GM23338 (cell line): ENCODE results near the gene PDE6C. TPM values are rescaled to one million over a fixed set of nuclear protein-coding genes. Genes with fewer than 3 reads are reported as not detected.

ENCODE experiments used
- ATAC-seq: fragments of 200-7000 bp; cut with Tn5 transposase; 3 replicates; pipeline ENCODE4 v1.9.1; 2020
- DNase-seq: peaks from one replicate; pipeline ENCODE4 v3.0.0-alpha.2; 2015; ENCODE audit warnings: low spot score
- H2AFZ ChIP-seq: fragments of 200-600 bp; sonication (generic); 2 replicates; pipeline ENCODE4 v1.8.0; 2016; ENCODE audit warnings: antibody characterized with exemption, mild to moderate bottlenecking, moderate library complexity
- H3F3A ChIP-seq: fragments of 200-600 bp; sonication (generic); replicated peaks from 2 replicates; pipeline ENCODE4 v1.8.0; 2017; ENCODE audit warnings: antibody characterized with exemption, mixed run types, low read depth
- H3K27ac ChIP-seq: fragments of 200-600 bp; sonication (generic); 2 replicates; pipeline ENCODE4 v1.6.1; 2016; ENCODE audit warnings: low read depth
- H3K27me3 ChIP-seq: fragments of 200-600 bp; sonication (generic); 2 replicates; pipeline ENCODE4 v1.8.0; 2016; ENCODE audit warnings: mild to moderate bottlenecking, mixed run types, moderate library complexity; ENCODE audit not compliant: insufficient read depth
- H3K36me3 ChIP-seq: fragments of 200-600 bp; sonication (generic); 2 replicates; pipeline ENCODE4 v1.8.0; 2016; ENCODE audit warnings: mild to moderate bottlenecking; ENCODE audit not compliant: insufficient read depth
- H3K4me1 ChIP-seq: fragments of 200-600 bp; sonication (generic); 2 replicates; pipeline ENCODE4 v1.8.0; 2016; ENCODE audit warnings: mild to moderate bottlenecking, moderate library complexity; ENCODE audit not compliant: insufficient read depth
- H3K4me2 ChIP-seq: fragments of 200-600 bp; sonication (generic); 2 replicates; pipeline ENCODE4 v1.7.1; 2017; ENCODE audit warnings: mixed run types
- H3K4me3 ChIP-seq: fragments of 200-600 bp; sonication (generic); 2 replicates; pipeline ENCODE4 v1.6.1; 2016; ENCODE audit warnings: mixed run types
- H3K79me2 ChIP-seq: fragments of 200-600 bp; sonication (generic); replicated peaks from 2 replicates; pipeline ENCODE4 v1.8.0; 2017; ENCODE audit warnings: mild to moderate bottlenecking; ENCODE audit not compliant: insufficient read depth
- H3K9me2 ChIP-seq: fragments of 200-600 bp; sonication (generic); 2 replicates; pipeline ENCODE4 v1.8.0; 2017; ENCODE audit not compliant: insufficient read depth
- H4K20me1 ChIP-seq: fragments of 200-600 bp; sonication (generic); replicated peaks from 2 replicates; pipeline ENCODE4 v1.8.0; 2017; ENCODE audit warnings: mild to moderate bottlenecking; ENCODE audit not compliant: insufficient read depth
- H3K27ac Mint-ChIP-seq: 2 replicates; pipeline ENCODE4 v1.8.0; 2020; ENCODE audit warnings: inconsistent platforms, mild to moderate bottlenecking, moderate library complexity, mixed read lengths
- H3K27me3 Mint-ChIP-seq: 3 replicates; pipeline ENCODE4 v1.8.0; 2022; ENCODE audit warnings: low read depth, mild to moderate bottlenecking, moderate library complexity, mixed read lengths, inconsistent platforms; ENCODE audit not compliant: insufficient read depth, poor library complexity
- H3K36me3 Mint-ChIP-seq: 3 replicates; pipeline ENCODE4 v1.8.0; 2021; ENCODE audit warnings: low read depth, mild to moderate bottlenecking, inconsistent platforms, moderate library complexity, mixed read lengths
- H3K4me1 Mint-ChIP-seq: 3 replicates; pipeline ENCODE4 v1.8.0; 2020; ENCODE audit warnings: mild to moderate bottlenecking, inconsistent platforms, mixed read lengths
- H3K4me3 Mint-ChIP-seq: 3 replicates; pipeline ENCODE4 v1.8.0; 2021; ENCODE audit warnings: moderate library complexity, mild to moderate bottlenecking, inconsistent platforms, mixed read lengths
- H3K9me3 Mint-ChIP-seq: 3 replicates; pipeline ENCODE4 v1.8.0; 2020; ENCODE audit warnings: moderate library complexity, mild to moderate bottlenecking, inconsistent platforms, mixed read lengths
- CREB1 ChIP-seq: fragments of 250-450 bp; sonication (Bioruptor Pico); IDR thresholded peaks from 2 replicates; pipeline ENCODE4 v1.5.0; 2020; ENCODE audit warnings: low read depth, mild to moderate bottlenecking, moderate library complexity
- CTCF ChIP-seq, 2 experiments: fragments of 200-600 bp in 1 of 2; sonication (generic) in 1 of 2; conservative IDR thresholded peaks; 2 replicates each; pipeline versions ENCODE4 v1.5.1 to v1.6.1; 2016 to 2017; ENCODE audit warnings: antibody characterized with exemption in 2 of 2, low read depth in 2 of 2, mild to moderate bottlenecking in 2 of 2, moderate library complexity in 1 of 2
- ETS1 ChIP-seq: IDR thresholded peaks from 2 replicates; pipeline ENCODE4 v1.6.1; 2016; ENCODE audit warnings: antibody characterized with exemption
- EZH2 ChIP-seq: fragments of 200-600 bp; sonication (generic); IDR thresholded peaks from one replicate; pipeline ENCODE4 v1.8.0; 2017; ENCODE audit warnings: antibody characterized with exemption, mild to moderate bottlenecking, low read depth; ENCODE audit not compliant: unreplicated experiment
- EZH2phosphoT487 ChIP-seq: fragments of 200-600 bp; sonication (generic); IDR thresholded peaks from one replicate; pipeline ENCODE4 v1.8.1; 2018; ENCODE audit warnings: antibody characterized with exemption; ENCODE audit not compliant: unreplicated experiment
- JUNB ChIP-seq: IDR thresholded peaks from one replicate; pipeline ENCODE4 v1.6.1; 2016; ENCODE audit warnings: antibody characterized with exemption; ENCODE audit not compliant: unreplicated experiment
- NANOG ChIP-seq: IDR thresholded peaks from 2 replicates; pipeline ENCODE4 v1.6.1; 2016; ENCODE audit warnings: antibody characterized with exemption, borderline replicate concordance
- POLR2AphosphoS5 ChIP-seq: IDR thresholded peaks from 2 replicates; pipeline ENCODE4 v1.6.1; 2016; ENCODE audit warnings: antibody characterized with exemption, low read depth
- REST ChIP-seq: IDR thresholded peaks from one replicate; pipeline ENCODE4 v1.6.1; 2018; ENCODE audit warnings: antibody characterized with exemption; ENCODE audit not compliant: unreplicated experiment
- STAT1 ChIP-seq: IDR thresholded peaks from one replicate; pipeline ENCODE4 v1.6.1; 2016; ENCODE audit warnings: antibody characterized with exemption; ENCODE audit not compliant: unreplicated experiment
- ZNF114 ChIP-seq: fragments of 250-450 bp; sonication (Bioruptor Pico); IDR thresholded peaks from 2 replicates; pipeline ENCODE4 v1.5.0; 2020; ENCODE audit warnings: mild to moderate bottlenecking, moderate library complexity
- ZNF331 ChIP-seq: fragments of 250-450 bp; sonication (Bioruptor Pico); IDR thresholded peaks from 2 replicates; pipeline ENCODE4 v1.5.0; 2020; ENCODE audit warnings: low read depth, mild to moderate bottlenecking, moderate library complexity
- ZNF462 ChIP-seq: fragments of 250-450 bp; sonication (Bioruptor Pico); IDR thresholded peaks from 2 replicates; pipeline ENCODE4 v1.5.0; 2020; ENCODE audit warnings: mild to moderate bottlenecking, moderate library complexity
- polyA plus RNA-seq: library from polyadenylated mRNA; unstranded; fragments of >200 nt; fragmentation: Nextera tagmentation; extraction: Ambion mirVana; gene quantifications from 2 replicates; pipeline ENCODE4 v1.2.1, GENCODE V29; 2016
- total RNA-seq: library from RNA; depleted of rRNA; stranded (reverse); fragments of >200 nt; shearing (Covaris generic); gene quantifications from 2 replicates; pipeline ENCODE4 v1.2.3, GENCODE V29; 2014

The PDE6C gene
- total and polyA plus RNA-seq, 2 experiments from 2014 or later, result 0.06 TPM; not detected in 1

- TF ChIP-seq CTCF (conservative IDR thresholded peaks at IDR 0.05; ENCODE audit: low read depth in 2 of 2) (no peak), CREB1 (CRISPR knock-in tag) (no peak), NANOG (no peak), STAT1 (no peak), EZH2 (no peak), POLR2AphosphoS5 (no peak), EZH2phosphoT487 (no peak), ZNF331 (no peak), REST (no peak), JUNB (no peak), ZNF462 (no peak), ZNF114 (CRISPR knock-in tag) (no peak), ETS1 (no peak)
- Histone ChIP-seq H3K27ac (no peak overlapping the region), H3K4me3 (no peak overlapping the region), H3K4me2 (no peak overlapping the region), H3F3A (no peaks in the 10 kb centered on the region), H4K20me1 (no peaks in the 10 kb centered on the region; the same call in 1 of the 2 replicates), H3K27me3 (no peaks in the 10 kb centered on the region), H3K9me2 (no peaks in the 10 kb centered on the region), H3K79me2 (no peaks in the 10 kb centered on the region), H3K36me3 (no peaks in the 10 kb centered on the region), H3K4me1 (no peaks in the 10 kb centered on the region), H2AFZ (no peak overlapping the region)
- no peak for ATAC-seq
- Mint-ChIP-seq H3K4me1 (no peaks in the 10 kb centered on the region), H3K27ac (no peak overlapping the region), H3K9me3 (no peaks in the 10 kb centered on the region), H3K27me3 (no peaks in the 10 kb centered on the region), H3K4me3 (no peak overlapping the region), H3K36me3 (no peaks in the 10 kb centered on the region)
- DNase-seq, result no peak
Observed at GRCh38 chr10:93654201-93654600, 41.9 kb downstream of the PDE6C start.
